IMR-90 (cell line): ENCODE data around the gene WAC. TPM values are rescaled to one million over a fixed set of nuclear protein-coding genes. Genes with fewer than 3 reads are reported as not detected.

ENCODE experiments used
- ATAC-seq: fragments of 200-7000 bp; cut with Tn5 transposase; 2 replicates; pipeline ENCODE4 v1.9.1; 2020; ENCODE audit warnings: low read depth, mild to moderate bottlenecking, moderate library complexity
- BruUV-seq: library from RNA; stranded (reverse); fragments of 400-500 nt; replicated peaks from 2 replicates; lab custom pipeline; 2021; lab: Mats Ljungman, UMichigan
- CTCF ChIA-PET: fragments of 300-600 bp; formaldehyde crosslinking; extraction: SDS; loops from one replicate; lab custom pipeline; 2021; ENCODE audit warnings: antibody characterized with exemption; lab: Yijun Ruan, JAX
- POLR2A ChIA-PET: fragments of 300-600 bp; sonication (Branson Sonifier 250); formaldehyde crosslinking; loops from one replicate; lab custom pipeline; 2022; ENCODE audit warnings: antibody characterized with exemption; ENCODE audit not compliant: unreplicated experiment; lab: Charles Lee
- DNase-seq: peaks from one replicate; pipeline ENCODE4 v3.0.0; 2013
- H2AFZ ChIP-seq: replicated peaks from 2 replicates; pipeline ENCODE3; 2013; ENCODE audit warnings: low read length, mild to moderate bottlenecking; ENCODE audit not compliant: poor library complexity
- H2AK5ac ChIP-seq: 2 replicates; pipeline ENCODE4 v1.6.1; 2013; ENCODE audit warnings: low read depth, low read length, inconsistent platforms
- H2AK9ac ChIP-seq: replicated peaks from 2 replicates; pipeline ENCODE3; 2013; ENCODE audit warnings: mild to moderate bottlenecking, low read depth, low read length, moderate library complexity; ENCODE audit not compliant: poor library complexity
- H2BK120ac ChIP-seq: 2 replicates; pipeline ENCODE4 v1.6.1; 2013; ENCODE audit warnings: low read depth, low read length, inconsistent platforms
- H2BK15ac ChIP-seq: 3 replicates; pipeline ENCODE4 v1.6.1; 2013; ENCODE audit warnings: low read depth, low read length, inconsistent platforms
- H2BK20ac ChIP-seq: 2 replicates; pipeline ENCODE4 v1.6.1; 2013; ENCODE audit warnings: low read depth, mild to moderate bottlenecking, inconsistent platforms, low read length, moderate library complexity
- H2BK5ac ChIP-seq: 2 replicates; pipeline ENCODE4 v1.6.1; 2013; ENCODE audit warnings: mild to moderate bottlenecking, low read depth, low read length, inconsistent platforms; ENCODE audit not compliant: poor library complexity, severe bottlenecking
- H3K14ac ChIP-seq: replicated peaks from 2 replicates; pipeline ENCODE4 v1.6.1; 2013; ENCODE audit warnings: low read depth, low read length, inconsistent platforms
- H3K18ac ChIP-seq: 2 replicates; pipeline ENCODE4 v1.6.1; 2013; ENCODE audit warnings: low read depth, low read length, control low read depth
- H3K23ac ChIP-seq: 2 replicates; pipeline ENCODE4 v1.6.1; 2013; ENCODE audit warnings: low read depth, low read length, inconsistent platforms
- H3K27ac ChIP-seq: 2 replicates; pipeline ENCODE4 v1.5.1; 2013; ENCODE audit warnings: mild to moderate bottlenecking, control low read depth, low read length; ENCODE audit not compliant: insufficient read depth
- H3K27me3 ChIP-seq: 2 replicates; pipeline ENCODE4 v1.6.1; 2013; ENCODE audit warnings: low read length; ENCODE audit not compliant: control insufficient read depth, insufficient read depth
- H3K36me3 ChIP-seq: 2 replicates; pipeline ENCODE4 v1.6.1; 2013; ENCODE audit warnings: low read length, mixed read lengths; ENCODE audit not compliant: control insufficient read depth, insufficient read depth
- H3K4ac ChIP-seq: 2 replicates; pipeline ENCODE4 v1.6.1; 2013; ENCODE audit warnings: low read depth, low read length, inconsistent platforms
- H3K4me1 ChIP-seq: 2 replicates; pipeline ENCODE4 v1.6.1; 2013; ENCODE audit warnings: low read length, mixed read lengths; ENCODE audit not compliant: control insufficient read depth, insufficient read depth
- H3K4me2 ChIP-seq: 2 replicates; pipeline ENCODE4 v1.6.1; 2013; ENCODE audit warnings: low read depth, mild to moderate bottlenecking, control low read depth, low read length, moderate library complexity
- H3K4me3 ChIP-seq: 2 replicates; pipeline ENCODE4 v1.5.1; 2013; ENCODE audit warnings: low read depth, mild to moderate bottlenecking, control low read depth, low read length, moderate library complexity; ENCODE audit not compliant: insufficient read depth
- H3K56ac ChIP-seq: 2 replicates; pipeline ENCODE4 v1.6.1; 2013; ENCODE audit warnings: low read length, inconsistent platforms; ENCODE audit not compliant: insufficient read depth; ENCODE audit errors: extremely low read depth
- H3K79me1 ChIP-seq, 2 experiments: 2 replicates each; pipeline ENCODE4 v1.6.1; 2013; ENCODE audit warnings: low read length in 2 of 2, inconsistent platforms in 1 of 2, low read depth in 1 of 2
- H3K9ac ChIP-seq: 2 replicates; pipeline ENCODE4 v1.6.1; 2013; ENCODE audit warnings: low read depth, low read length, control low read depth
- H3K9me1 ChIP-seq: 2 replicates; pipeline ENCODE4 v1.6.1; 2013; ENCODE audit warnings: low read length, inconsistent platforms; ENCODE audit not compliant: insufficient read depth
- H3K9me3 ChIP-seq: 2 replicates; pipeline ENCODE4 v1.6.1; 2013; ENCODE audit warnings: low read length; ENCODE audit not compliant: control insufficient read depth, insufficient read depth
- H4K20me1 ChIP-seq: 2 replicates; pipeline ENCODE4 v1.6.1; 2013; ENCODE audit warnings: low read length, inconsistent platforms; ENCODE audit not compliant: insufficient read depth
- H4K5ac ChIP-seq: 2 replicates; pipeline ENCODE4 v1.6.1; 2013; ENCODE audit warnings: mild to moderate bottlenecking, low read depth, low read length, control low read depth
- H4K8ac ChIP-seq, 2 experiments: 2 replicates each; pipeline ENCODE4 v1.6.1; 2013; ENCODE audit warnings: low read depth in 2 of 2, low read length in 2 of 2, control low read depth in 1 of 2, inconsistent platforms in 1 of 2
- H4K91ac ChIP-seq: 2 replicates; pipeline ENCODE4 v1.6.1; 2013; ENCODE audit warnings: low read depth, low read length, inconsistent platforms; ENCODE audit not compliant: insufficient read depth
- BHLHE40 ChIP-seq: fragments of 150-350 bp; IDR thresholded peaks from 2 replicates; pipeline ENCODE4 v1.6.1; 2016; ENCODE audit warnings: mild to moderate bottlenecking, low read depth, low read length
- CEBPB ChIP-seq: IDR thresholded peaks from 2 replicates; pipeline ENCODE4 v1.6.1; 2012; ENCODE audit warnings: low read depth, low read length, improper control_type of control experiment
- CHD1 ChIP-seq: IDR thresholded peaks from 2 replicates; pipeline ENCODE4 v1.6.1; 2012; ENCODE audit warnings: low read depth, low read length, improper control_type of control experiment
- FOS ChIP-seq: fragments of 150-350 bp; IDR thresholded peaks from 2 replicates; pipeline ENCODE4 v1.6.1; 2016; ENCODE audit warnings: low read depth, low read length
- MAFK ChIP-seq: IDR thresholded peaks from 2 replicates; pipeline ENCODE4 v1.6.1; 2012; ENCODE audit warnings: low read depth, low read length, improper control_type of control experiment
- MAZ ChIP-seq: IDR thresholded peaks from 2 replicates; pipeline ENCODE4 v1.6.1; 2012; ENCODE audit warnings: low read depth, mild to moderate bottlenecking, low read length, improper control_type of control experiment, moderate library complexity, borderline replicate concordance
- MXI1 ChIP-seq: IDR thresholded peaks from 2 replicates; pipeline ENCODE4 v1.6.1; 2012; ENCODE audit warnings: low read depth, mild to moderate bottlenecking, low read length, moderate library complexity, borderline replicate concordance
- NFE2L2 ChIP-seq: fragments of 150-350 bp; IDR thresholded peaks from 2 replicates; pipeline ENCODE4 v1.6.1; 2016; ENCODE audit warnings: low read depth, mild to moderate bottlenecking, low read length
- POLR2A ChIP-seq: IDR thresholded peaks from 2 replicates; pipeline ENCODE4 v1.6.1; 2012; ENCODE audit warnings: mild to moderate bottlenecking, low read depth, low read length
- RAD21 ChIP-seq: IDR thresholded peaks from 2 replicates; pipeline ENCODE4 v1.6.1; 2012; ENCODE audit warnings: low read length, improper control_type of control experiment
- RCOR1 ChIP-seq: IDR thresholded peaks from 2 replicates; pipeline ENCODE4 v1.6.1; 2012; ENCODE audit warnings: mild to moderate bottlenecking, low read length, improper control_type of control experiment; ENCODE audit not compliant: insufficient replicate concordance
- RFX5 ChIP-seq: IDR thresholded peaks from 2 replicates; pipeline ENCODE4 v1.8.0; 2012; ENCODE audit warnings: low read depth, mild to moderate bottlenecking, low read length, moderate library complexity
- SMC3 ChIP-seq: fragments of 150-350 bp; IDR thresholded peaks from 2 replicates; pipeline ENCODE4 v1.6.1; 2016; ENCODE audit warnings: low read depth, mild to moderate bottlenecking, antibody characterized with exemption, low read length, moderate library complexity
- WGBS, 2 experiments: methylation state at CpG; one replicate each; pipeline versions ENCODE4 v1.1.5 to v1.1.7; 2013; ENCODE audit warnings: missing lambda C conversion rate in 2 of 2; ENCODE audit not compliant: insufficient read length in 1 of 2; ENCODE audit errors: extremely low coverage in 2 of 2; 5-methylcytosine and 5-hydroxymethylcytosine counted together
- dilution Hi-C: fragments of 300-500 bp; cut with HindIII; formaldehyde crosslinking; loops from one replicate; pipeline ENCODE4 v1.14.3; 2018; ENCODE audit warnings: low sequenced_read_pairs; ENCODE audit not compliant: unreplicated experiment
- in situ Hi-C: fragments of 300-500 bp; cut with MboI; formaldehyde crosslinking; loops from 3 replicates; pipeline ENCODE4 v1.14.3; 2019; ENCODE audit warnings: low sequenced_read_pairs, inconsistent platforms, mixed read lengths
- intact Hi-C: fragments of 100-400 bp; cut with micrococcal nuclease; formaldehyde crosslinking; loops from 2 replicates; pipeline ENCODE4 v1.10.0; 2022
- polyA plus RNA-seq, 3 experiments: library from polyadenylated mRNA; depleted of rRNA; stranded (reverse); fragments of >200 nt; gene quantifications; 2 replicates each; pipeline ENCODE4 v1.2.3, GENCODE V29; 2012; ENCODE audit warnings: low replicate concordance in 1 of 3
- total RNA-seq: library from RNA; depleted of rRNA; stranded (reverse); fragments of >200 nt; gene quantifications from 2 replicates; pipeline ENCODE4 v1.2.3, GENCODE V29; 2012
- TF ChIP-seq, protein P1 (sequence below): fragments of 150-350 bp; IDR thresholded peaks from 2 replicates; pipeline ENCODE4 v1.6.1; 2016; ENCODE audit warnings: low read depth, mild to moderate bottlenecking, low read length, moderate library complexity, borderline replicate concordance
- TF ChIP-seq, protein P2 (sequence below): conservative IDR thresholded peaks from 2 replicates; pipeline ENCODE4 v1.5.1; 2012; ENCODE audit warnings: mild to moderate bottlenecking, low read depth, low read length, improper control_type of control experiment
- TF ChIP-seq, protein P3 (sequence below): fragments of 150-350 bp; IDR thresholded peaks from 2 replicates; pipeline ENCODE4 v1.6.1; 2017; ENCODE audit warnings: mild to moderate bottlenecking, antibody characterized with exemption, low read length, low read depth

WAC gene
- total and polyA plus RNA-seq, 2 of the 4 experiments (the other 2 are of a cell fraction): 39.6 to 52.2 TPM

DNA sequence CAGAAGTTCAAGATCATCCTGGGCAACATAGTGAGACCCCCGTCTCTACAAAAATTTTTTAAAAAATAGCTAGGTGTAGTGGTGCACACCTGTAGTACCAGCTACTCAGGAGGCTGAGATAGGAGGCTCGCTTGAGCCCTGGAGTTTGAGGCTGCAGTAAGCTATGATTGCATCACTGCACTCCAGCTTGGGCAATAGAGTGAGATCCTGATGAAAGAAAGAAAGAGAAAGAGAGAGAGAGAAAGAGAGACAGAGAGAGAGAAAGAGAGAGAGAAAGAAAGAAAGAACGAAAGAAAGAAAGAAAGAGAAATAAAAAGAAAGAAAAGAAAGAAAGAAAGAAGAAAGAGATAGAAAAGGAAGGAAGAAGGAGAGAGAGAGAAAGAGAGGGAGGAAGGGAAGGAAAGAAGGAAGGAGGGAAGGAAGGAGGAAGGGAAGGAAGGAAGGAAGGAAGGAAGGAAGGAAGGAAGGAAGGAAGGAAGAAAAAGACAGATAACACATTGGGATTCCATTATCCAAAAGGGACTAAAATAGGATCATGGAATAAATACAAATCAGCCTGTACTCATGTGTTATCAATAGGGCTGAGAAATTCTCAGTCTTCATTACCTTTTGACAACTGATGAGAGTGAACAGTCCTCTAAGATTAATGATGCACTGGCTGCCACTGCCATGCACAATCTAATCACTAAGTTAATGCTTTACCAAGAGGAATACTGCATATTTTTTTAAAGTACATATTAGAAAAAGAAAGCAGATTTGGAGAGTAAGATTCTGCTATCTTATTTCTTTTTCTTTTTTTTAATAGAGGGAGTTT lies 35.4 kb upstream of the WAC start:
- Histone ChIP-seq H3K9ac (no peak overlapping the region), H3K4ac (no peak overlapping the region), H4K20me1 (no peaks in the 10 kb centered on the region), H4K91ac (no peak overlapping the region), H2AFZ (no peak overlapping the region), H3K27ac (no peak overlapping the region), H2AK9ac (no peak overlapping the region), H2BK20ac (no peak overlapping the region), H3K36me3 (no peaks in the 10 kb centered on the region), H3K9me3 (no peaks in the 10 kb centered on the region), H3K79me1 (no peaks in the 10 kb centered on the region), H2BK5ac (no peak overlapping the region), H2BK120ac (no peak overlapping the region), H3K27me3 (peaks cover 7% of the 10 kb centered on the region), H3K4me1 (no peaks in the 10 kb centered on the region), H3K14ac (no peak overlapping the region), H2AK5ac (no peak overlapping the region), H3K4me3 (no peak overlapping the region), H3K9me1 (no peaks in the 10 kb centered on the region), H4K8ac (no peak overlapping the region), H3K18ac (no peak overlapping the region), H4K5ac (no peak overlapping the region), H2BK15ac (no peak overlapping the region), H3K4me2 (no peak overlapping the region), H3K56ac (no peak overlapping the region), H3K23ac (no peak overlapping the region)
- CTCF ChIA-PET: no interaction called here
- dilution Hi-C loops: no loop called here
- TF ChIP-seq MXI1: no peak
- no peak for TF ChIP-seq CHD1
- no peak for TF ChIP-seq RFX5
- TF ChIP-seq RCOR1: no peak
- no peak for TF ChIP-seq POLR2A
- no peak for TF ChIP-seq BHLHE40
- TF ChIP-seq, protein P1, sequence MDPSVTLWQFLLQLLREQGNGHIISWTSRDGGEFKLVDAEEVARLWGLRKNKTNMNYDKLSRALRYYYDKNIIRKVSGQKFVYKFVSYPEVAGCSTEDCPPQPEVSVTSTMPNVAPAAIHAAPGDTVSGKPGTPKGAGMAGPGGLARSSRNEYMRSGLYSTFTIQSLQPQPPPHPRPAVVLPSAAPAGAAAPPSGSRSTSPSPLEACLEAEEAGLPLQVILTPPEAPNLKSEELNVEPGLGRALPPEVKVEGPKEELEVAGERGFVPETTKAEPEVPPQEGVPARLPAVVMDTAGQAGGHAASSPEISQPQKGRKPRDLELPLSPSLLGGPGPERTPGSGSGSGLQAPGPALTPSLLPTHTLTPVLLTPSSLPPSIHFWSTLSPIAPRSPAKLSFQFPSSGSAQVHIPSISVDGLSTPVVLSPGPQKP: no peak
- no peak for TF ChIP-seq RAD21
- no peak for TF ChIP-seq CEBPB
- no peak for TF ChIP-seq MAFK
- no peak for TF ChIP-seq MAZ
- TF ChIP-seq, protein P2, sequence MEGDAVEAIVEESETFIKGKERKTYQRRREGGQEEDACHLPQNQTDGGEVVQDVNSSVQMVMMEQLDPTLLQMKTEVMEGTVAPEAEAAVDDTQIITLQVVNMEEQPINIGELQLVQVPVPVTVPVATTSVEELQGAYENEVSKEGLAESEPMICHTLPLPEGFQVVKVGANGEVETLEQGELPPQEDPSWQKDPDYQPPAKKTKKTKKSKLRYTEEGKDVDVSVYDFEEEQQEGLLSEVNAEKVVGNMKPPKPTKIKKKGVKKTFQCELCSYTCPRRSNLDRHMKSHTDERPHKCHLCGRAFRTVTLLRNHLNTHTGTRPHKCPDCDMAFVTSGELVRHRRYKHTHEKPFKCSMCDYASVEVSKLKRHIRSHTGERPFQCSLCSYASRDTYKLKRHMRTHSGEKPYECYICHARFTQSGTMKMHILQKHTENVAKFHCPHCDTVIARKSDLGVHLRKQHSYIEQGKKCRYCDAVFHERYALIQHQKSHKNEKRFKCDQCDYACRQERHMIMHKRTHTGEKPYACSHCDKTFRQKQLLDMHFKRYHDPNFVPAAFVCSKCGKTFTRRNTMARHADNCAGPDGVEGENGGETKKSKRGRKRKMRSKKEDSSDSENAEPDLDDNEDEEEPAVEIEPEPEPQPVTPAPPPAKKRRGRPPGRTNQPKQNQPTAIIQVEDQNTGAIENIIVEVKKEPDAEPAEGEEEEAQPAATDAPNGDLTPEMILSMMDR: no peak
- no peak for TF ChIP-seq NFE2L2
- TF ChIP-seq, protein P3, sequence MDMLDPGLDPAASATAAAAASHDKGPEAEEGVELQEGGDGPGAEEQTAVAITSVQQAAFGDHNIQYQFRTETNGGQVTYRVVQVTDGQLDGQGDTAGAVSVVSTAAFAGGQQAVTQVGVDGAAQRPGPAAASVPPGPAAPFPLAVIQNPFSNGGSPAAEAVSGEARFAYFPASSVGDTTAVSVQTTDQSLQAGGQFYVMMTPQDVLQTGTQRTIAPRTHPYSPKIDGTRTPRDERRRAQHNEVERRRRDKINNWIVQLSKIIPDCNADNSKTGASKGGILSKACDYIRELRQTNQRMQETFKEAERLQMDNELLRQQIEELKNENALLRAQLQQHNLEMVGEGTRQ: no peak
- no peak for TF ChIP-seq SMC3
- no peak for TF ChIP-seq FOS
- BruUV-seq: no TSS peak
- in situ Hi-C loops: no loop called here
- intact Hi-C loops: no loop called here
- DNase-seq: no peak
- ATAC-seq: no peak
- 83% methylated on average over 1 of the region's 3 CpGs; no CpG with 5 or more reads in 1 of the 2 experiments for WGBS, 2 experiments
- POLR2A ChIA-PET: no interaction called here
